Activated T-cell treated with anti-CD3 and anti-CD28 coated beads for 48 hours (primary cell): ENCODE results near the gene GABRP.
"Not testable (repeated sequence)": the region's sequence is repeated elsewhere in the genome, so short reads cannot be mapped to it uniquely, and the experiment has no call there.

Source experiments
- DNase-seq: peaks from one replicate; pipeline ENCODE4 v3.0.0-alpha.2; 2020; ENCODE audit warnings: low read depth

Gene GABRP

DNA sequence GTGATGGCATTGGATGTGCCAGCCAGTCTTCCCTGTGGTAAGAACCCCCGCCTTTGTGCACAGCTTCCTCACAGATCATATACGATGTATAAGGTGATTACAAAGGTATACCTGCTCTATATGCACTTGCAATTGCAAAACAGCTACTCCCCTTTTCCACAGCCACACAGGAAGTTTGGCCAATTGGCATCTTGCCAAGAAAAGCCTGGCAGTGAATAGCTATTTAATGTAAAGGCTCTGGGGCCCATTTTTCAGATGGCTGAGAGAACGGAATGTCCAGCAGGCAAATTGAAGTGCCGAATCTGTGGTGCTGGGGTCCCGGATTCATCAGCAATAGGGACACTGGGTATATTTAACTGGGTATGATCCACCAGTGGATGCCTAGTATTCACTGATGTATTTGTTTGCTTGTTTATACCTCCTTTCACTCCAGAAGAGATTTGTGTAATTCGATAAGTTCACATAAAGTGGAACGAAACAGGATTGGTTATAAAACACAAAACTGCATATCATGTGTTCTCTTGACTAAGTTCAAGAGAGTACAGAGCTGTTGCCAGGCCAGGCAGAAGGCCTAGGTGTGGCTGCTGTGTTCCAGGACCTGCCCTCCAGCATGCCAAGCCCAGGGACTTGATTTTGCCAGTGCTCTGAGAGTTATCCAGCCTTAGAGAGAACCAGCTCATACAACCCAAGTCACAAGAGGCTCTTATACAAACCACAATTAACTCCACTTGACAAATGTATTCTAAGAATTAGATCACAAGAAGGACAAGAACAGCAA is 27.7 kb upstream of the GABRP start:
- DNase-seq = no peak

DNA sequence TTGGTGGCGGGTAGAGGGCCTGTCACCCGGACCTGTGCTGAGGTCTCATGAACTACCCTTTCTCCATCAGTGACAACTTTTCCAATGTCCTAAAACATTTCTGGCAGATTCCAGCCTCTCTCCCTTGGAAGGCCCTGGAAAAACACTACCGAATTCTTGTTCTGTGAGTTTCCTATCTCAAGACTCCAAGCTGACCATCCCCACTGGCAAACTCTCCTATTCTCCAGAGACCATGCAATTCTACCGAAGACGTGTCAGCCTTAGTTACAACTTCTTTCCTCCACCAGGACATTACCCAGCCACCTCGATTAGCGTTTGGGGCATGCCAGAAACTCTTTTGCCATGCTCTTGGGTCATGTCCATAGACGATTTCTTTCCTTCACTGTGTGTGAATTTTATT is 26.8 kb upstream of the GABRP start:
- DNase-seq = no peak

DNA sequence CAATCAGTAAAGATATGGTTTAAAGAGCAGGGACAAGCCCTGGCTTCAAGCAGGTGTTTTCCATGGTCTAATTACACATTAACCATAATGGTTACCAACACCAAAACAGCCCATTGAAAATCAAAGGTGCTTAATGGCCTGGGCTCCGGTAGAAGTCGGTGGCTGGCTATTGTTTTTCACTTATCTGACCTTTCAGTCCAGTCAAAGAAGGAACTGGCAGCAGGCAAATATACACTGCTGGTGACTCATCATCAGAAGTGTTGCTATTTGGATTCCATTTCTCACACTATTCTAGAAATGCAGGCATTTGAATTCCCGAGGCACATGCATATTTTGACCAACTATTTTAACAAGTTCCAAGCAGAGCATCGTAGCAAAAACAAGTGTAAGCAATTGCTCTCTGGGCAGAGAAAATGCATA is 26.3 kb upstream of the GABRP start:
- no peak for DNase-seq

DNA sequence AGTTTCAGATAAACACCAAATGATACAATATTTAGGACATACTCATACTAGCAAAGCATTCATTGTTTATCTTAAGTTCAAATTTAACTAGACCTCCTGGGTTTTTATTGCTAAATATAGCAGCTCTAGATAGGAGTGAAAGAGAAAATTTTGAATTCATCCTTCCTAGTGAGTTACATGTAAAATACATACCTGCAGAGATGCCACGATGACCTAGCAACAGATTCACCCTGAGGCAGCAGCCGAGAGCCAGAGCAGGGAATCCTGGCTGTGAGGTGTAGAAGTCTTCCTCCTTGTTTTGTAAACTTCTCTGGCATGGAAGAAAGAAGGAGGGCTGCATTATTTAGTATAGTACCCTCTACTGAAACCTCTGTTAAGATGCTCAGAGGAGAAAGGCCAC is 25.9 kb upstream of the GABRP start:
- DNase-seq = no peak

DNA sequence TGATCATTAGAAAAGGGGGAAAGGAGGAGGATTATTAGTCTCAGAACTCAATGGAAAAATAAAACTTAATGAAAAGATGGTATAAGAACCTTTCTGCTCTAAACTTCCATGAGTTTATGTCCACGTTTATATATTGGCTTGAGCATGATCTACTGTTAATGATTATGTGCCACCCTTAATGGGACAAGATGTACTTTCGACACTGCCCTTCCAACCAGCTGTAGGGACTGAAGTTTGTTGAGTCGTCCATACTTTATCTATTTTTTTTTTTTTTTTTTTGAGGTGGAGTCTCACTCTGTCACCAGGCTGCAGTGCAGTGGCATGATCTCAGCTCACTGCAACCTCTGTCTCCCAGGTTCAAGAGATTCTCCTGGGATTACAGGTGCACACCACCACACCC is 25.0 kb upstream of the GABRP start:
- no peak for DNase-seq

DNA sequence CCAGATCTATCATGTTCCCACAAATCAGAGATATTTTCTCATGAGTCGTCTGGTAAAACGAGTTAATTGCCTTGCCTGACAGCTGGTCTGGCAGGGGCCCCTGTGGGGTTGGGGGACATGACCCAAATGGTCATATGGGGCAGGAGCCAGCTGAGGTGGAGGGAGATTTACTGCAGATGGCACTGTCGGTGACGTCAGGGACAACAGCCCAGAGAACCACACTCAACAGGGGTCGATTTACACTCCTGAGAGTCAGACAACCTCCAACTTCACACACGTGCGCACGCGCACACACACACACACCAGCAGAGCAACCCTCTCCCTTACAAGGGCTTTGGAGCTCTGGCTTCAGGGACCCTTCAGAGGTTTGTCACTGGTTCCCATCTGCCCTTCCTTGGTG is 23.4 kb upstream of the GABRP start:
- DNase-seq = no peak

DNA sequence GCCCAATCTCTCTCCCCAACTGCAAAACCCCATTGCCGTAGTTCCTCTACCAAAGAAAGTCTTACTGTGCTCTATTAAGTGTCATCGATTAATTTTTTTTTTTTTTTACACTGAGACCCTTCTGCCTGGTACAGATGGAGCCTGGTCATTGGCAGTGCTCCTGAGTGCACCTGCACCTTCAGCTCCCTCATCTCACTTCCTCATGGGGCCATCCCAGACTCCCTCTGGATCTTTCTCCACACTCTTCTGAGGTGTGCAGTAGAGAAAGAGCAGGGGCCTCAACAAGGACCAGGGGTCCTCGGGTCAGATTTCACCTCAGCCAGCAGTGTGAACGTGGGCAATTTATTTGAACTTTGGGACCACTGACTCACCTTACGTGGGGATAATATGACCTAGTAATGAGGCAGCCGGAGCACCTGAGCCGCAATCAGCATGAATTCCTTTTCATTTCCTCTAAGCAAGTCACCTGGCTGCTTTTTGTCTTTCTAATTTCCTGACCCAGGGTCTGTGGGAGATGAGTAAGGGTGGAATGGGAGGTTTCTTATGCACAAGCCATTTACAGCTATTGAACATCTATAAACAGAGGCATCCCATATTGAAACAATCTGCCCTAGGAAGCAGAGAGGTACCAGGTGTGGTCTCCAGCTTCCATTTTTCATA is 22.3 kb upstream of the GABRP start:
- DNase-seq = no peak

DNA sequence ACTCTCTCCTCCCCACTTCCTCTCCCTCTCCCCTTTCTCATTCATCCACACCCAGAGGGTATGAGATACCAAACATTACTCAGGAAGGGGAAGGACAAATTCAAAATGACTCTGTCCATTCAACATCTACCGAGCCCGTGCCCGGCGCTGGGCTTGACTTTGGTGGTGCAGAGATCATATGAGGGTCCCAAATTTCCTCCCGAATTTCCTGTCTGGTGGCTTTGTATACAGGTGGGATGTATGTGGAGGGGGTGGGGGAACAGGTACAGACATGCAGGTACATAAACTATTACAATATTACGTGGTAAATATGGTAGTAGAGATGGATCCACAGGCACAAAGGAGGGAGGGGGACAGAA is 21.8 kb upstream of the GABRP start:
- no peak for DNase-seq

DNA sequence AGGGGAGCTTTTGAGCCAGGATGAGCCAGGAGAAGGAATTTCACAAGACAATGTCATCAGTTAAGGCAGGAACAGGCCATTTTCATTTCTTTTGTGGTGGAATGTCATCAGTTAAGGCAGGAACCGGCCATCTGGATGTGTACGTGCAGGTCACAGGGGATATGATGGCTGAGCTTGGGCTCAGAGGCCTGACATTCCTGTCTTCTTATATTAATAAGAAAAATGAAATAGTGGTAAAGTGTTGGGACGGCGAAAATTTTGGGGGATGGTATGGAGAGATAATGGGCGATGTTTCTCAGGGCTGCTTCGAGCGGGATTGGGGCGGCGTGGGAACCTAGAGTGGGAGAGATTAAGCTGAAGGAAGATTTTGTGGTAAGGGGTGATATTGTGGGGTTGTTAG is 21.2 kb upstream of the GABRP start:
- not testable (repeated sequence) for DNase-seq

DNA sequence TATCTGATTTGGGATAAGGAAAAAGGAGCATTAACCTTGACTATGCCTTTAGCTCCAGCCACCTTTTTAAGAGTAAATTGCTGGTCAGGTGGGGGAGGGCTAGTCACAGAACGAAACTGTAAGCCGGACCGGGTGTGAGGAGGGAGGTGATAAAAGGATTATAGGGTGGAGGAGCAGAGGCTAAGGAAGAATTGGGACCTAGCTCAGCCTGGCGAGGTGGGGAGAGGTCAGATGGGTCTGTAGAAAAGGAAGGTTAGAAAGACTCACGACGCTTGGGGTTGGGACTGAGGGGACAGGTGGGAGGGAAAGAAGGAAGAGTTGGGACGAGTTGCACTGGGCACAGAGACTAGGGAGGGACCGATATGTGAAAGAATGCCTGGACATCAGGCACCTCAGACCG is 17.7 kb upstream of the GABRP start:
- not testable (repeated sequence) for DNase-seq

DNA sequence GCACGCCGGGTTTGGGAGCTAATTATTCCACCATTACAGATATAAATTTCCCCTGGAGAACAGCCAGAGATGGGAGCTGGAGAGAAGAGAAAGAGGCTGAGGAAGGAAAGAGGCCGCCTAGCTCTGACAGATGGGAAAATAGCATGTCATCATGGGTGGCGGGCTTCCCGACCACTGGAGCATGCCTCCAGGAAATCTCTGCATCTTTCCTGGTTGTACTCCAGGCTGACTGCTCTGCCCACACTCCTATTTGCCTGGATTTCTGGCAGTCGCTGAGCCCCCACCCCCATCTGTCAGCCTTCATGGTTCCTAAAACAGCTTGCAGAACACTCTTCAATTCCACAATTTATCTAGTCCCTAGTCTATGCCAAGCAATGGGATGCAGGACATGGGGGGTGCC is 14.3 kb upstream of the GABRP start:
- no peak for DNase-seq

DNA sequence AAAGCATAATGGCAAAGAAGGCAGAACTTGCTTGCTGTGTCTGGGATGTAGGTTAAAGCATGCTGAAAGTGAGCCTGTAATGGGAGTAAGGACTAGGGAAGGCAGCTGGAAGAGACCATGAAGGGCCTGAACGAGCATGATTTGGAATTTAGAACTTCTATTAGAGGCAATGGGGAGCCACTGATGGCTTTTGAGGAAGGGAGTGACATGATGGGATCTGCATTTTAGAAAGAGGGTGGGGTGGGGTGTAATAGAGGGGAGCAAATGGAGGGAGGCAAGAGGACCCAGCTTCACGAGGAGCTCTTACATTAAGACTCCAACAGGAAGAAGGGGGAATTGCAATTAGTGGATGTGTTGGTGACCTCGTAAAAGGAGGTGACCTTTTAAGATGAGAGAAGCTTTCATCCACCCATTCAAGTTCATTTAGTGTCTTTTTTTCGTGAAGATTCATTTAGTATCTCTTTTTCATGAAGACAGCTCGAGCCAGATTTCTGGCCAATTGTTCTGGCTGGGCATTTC is 13.6 kb upstream of the GABRP start:
- DNase-seq = no peak

DNA sequence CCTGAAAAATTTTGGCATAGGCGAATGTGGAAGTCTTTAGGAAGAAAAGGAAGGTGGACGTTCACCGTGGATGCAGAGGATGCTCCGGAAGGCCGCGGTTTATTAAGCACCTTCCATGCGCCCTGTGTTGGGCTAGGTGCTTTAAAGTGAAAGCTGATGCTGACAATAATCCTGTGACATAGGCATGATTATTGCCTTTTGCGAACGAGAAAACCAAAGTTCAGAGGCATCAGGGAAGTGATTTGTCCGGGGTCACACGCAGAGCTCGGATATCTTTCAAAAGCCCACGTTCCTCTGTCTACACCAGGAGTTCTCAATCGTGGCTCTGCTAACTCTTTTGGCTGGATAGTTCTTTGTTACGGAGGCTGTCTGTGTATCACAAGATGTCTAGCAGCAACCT is 12.0 kb upstream of the GABRP start:
- DNase-seq = no peak

DNA sequence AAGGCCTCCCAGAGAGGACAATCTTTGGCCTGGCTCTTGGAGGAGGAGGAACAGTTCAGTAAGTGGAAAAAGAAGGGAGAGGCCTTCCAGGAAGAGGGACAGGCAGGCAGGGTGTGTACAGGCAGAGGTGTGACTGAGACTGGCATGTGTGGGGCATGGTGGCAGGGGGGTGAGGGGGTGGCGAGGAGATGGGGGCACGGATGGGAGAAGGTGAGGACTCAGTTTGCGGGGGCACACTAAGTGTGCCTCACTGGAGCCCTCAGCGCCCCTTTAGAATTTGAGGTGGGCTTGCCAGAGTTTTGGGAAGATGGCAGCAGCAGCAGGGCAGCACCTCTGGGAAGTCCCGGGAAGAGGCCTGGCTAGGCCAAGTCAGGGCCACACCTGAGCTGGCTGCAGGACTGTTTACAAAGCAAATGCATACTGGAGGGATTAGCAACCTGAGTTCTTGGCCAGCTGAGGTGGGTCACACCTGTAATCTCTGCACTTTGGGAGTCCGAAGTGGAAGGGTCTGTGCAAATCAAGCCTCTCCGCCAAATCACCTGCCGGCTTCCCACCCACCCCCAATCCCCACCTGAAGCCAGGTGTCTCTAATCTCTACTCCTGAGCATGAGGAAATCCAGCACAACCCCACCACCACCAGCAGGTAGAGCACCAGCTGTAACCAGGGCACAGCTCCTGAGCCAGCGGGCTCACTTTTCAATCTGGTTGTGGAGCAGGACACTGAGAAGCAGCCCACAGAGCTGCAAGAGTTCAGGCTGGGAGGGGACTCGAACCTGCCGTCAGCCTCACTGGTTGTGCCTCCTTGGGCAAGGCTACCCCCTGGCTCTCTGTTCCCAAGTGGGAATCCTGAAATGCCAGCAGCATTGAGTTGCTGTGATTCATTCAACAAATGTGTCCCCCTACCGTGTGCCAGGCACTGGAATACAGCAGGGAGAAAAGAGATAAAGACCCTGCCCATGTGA is 10.2 kb upstream of the GABRP start:
- no peak for DNase-seq

DNA sequence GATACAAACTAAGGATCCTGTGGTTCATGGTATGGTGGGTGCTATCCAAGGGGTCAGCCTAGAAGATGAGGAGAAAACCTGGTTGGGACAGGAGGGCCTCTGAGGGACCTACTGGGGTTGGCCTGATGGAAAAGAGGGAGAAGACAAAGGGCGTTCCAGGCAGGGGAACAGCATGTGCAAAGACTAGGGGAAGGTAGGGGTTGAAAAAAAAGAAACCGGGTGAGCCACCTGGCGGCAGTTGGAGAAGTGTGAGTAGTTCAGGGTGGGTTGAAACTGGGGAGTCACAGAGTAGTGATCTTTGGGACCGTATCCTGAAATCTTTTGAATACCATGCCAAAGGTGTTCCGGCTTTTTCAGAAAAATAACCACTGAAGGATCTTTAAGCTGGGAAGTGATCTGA is 8.7 kb upstream of the GABRP start:
- no peak for DNase-seq

DNA sequence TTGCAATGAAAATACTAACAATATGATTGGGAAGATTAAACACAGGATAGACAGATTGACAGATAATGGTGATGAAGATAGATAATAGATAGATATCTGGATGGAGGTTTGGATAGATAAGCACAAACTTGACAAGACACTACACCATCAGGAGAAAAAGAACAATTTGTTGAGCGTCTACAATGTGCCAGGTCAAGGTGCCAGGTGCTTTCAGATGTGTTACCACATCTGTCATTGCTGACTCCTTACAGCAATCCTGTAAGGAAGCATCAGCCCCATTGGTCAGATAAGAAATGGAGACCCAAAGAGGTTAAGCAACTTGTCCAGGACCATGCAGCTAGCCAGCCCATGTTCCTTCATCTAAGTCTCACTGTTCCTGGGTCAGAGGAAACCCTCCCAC is 1.6 kb upstream of the GABRP start:
- DNase-seq = no peak

DNA sequence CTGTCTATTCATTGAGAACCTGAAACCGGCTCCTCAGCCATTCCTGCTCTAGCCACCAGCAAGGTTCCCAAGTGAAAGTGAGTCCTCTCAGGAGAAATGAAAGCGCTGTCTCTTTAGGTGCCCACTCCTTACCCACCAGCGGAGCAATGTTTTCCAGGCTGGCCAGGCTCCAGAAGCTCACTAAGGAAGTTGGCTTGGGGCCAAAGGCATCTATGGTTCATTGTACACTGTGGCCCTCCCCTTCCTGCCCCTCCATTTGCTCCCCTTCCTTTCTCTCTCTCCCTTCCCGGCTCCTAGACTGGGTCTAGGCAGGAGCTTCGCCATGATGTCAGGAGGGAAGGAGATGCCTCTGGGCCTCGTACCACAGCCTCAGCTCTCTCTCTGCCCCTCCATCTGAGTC is 1.1 kb upstream of the GABRP start:
- DNase-seq = no peak

DNA sequence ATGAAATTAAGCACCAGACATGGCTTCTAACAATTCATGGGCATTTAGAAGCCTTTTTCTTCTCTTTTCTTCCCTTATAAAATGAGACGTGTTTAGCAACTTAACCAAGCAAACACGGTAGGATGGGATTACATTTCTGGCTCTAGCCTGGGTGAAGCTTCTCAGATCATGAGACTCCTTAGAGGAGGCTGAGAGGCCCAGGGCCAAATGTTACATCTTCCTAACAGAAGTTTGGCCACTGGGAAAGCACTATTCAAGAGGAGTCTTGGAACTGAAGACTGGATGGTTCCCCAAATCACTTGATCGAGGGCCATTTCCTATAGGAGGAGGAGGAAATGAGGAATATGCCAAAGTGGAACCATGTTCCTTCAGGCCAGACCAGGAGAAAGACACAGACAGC is 1.9 kb downstream of the GABRP start:
- DNase-seq = no peak

DNA sequence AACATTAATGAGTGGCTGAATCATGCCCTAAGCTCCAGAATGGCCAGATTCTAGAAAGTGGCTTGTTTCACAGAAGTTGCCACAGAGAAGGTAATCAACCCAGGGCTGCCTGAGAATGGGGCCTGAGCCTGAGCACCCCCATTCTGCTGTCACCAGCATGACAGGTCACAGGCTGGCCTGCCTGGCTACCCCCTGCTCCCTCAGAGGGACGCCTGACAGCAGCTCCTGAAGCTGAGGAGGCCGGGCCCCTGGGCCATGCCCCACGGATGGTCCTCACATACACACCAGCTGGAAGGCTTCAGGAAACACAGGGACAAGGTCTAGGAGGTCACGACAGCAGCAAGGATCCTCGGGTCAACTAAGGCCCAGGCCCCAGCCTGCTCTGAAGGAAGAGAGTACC is 3.7 kb downstream of the GABRP start:
- DNase-seq = no peak

DNA sequence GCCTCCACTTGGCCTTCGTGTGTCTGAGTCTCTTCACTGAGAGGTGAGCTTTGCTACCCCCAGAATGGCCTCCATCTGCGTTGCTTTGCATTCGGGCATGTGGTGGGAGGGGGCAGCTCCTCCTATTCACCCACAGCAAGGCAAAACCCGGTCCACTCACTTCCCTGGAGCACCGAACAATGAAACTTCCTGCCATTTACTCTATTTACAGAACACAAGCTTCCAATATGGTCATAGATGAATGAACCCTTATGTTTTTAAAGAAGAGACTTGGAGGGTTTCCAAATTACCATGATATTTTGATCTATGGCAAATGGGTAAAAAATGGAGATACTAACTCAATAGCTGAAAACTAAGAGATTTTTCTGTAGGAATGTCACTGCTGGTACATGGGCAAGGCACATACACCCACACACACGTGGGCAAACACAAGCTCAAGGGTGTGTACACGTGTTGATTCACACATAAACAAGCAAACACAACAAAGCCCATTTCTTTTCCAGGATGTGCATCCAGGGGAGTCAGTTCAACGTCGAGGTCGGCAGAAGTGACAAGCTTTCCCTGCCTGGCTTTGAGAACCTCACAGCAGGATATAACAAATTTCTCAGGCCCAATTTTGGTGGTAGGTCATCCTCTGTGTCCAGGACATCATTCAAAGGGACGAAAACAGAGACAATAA is 5.2 kb downstream of the GABRP start:
- no peak for DNase-seq

DNA sequence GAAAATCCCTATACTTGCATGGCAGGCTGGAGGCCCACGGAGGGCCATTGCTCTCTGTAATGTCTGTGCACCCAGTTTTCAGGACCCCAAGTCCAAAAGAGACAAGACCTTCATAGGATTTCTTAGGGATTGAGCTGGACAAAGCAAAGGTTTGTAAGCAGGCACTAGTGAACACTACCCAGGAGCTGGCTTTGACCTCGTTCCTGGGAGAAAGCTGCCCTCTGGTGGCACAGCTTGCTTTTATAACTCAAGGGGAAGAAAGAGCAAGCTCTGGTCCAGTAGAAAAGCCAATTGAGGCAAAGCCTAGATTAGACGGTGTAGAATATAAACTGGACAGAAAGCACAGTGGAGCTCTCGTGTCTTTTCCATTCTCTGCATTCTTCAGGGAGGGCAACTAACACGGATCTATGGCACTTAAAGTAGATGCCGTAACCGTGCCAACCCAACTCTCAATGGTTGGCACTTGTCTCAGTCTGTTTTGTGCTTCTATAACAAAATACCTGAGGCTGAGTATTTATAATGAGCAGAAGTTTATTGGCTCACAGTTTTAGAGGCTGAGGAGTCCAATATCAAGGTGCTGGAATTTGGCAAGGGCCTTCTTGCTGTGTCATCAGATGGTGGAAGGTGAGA is 7.9 kb downstream of the GABRP start:
- peak; percentile 3 for DNase-seq

DNA sequence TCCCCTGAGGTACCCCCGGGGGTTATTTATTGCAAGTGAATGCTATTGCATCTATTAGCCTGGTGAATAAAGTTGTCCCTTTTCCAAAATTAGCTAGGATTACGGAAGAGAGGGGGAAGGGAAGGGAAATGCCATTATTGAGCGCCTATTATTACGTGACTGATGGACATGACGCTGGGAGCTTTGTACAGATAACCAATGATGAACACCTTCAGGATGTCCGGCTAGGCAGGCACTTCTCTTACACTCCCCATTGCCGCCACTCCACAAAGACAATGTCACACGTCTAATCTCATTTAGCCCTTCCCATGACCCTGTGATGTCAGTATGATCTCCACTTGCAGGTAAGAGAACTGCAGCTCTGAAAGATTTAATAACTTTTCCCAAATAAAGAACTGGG is 9.4 kb downstream of the GABRP start:
- DNase-seq = no peak
